ENCODE results near the gene C11orf21. TPM values are rescaled to one million over a fixed set of nuclear protein-coding genes. Genes with fewer than 3 reads are reported as not detected.

Gene C11orf21
- total RNA-seq, 1 experiment from 2014 or later = not detected

- H3K36me3 Mint-ChIP-seq (ENCODE audit: insufficient read depth, unreplicated experiment) = no peaks in the 10 kb centered on the region
- H3K27ac Mint-ChIP-seq (ENCODE audit: unreplicated experiment) = no peak overlapping the region
- peaks cover 90% of the 10 kb centered on the region for H3K27me3 Mint-ChIP-seq (ENCODE audit: unreplicated experiment)
- no TSS peak for BruUV-seq (replicated peaks)
- H3K4me3 Mint-ChIP-seq (ENCODE audit: low read depth, unreplicated experiment) = no peak overlapping the region
- CTCF ChIA-PET = no interaction called here
- TF ChIP-seq CTCF (IDR thresholded peaks at IDR 0.05; ENCODE audit: unreplicated experiment) = no peak
- no peaks in the 10 kb centered on the region for H3K9me3 Mint-ChIP-seq (ENCODE audit: low read depth, unreplicated experiment)
- intact Hi-C loops (cut with micrococcal nuclease; ENCODE audit: unreplicated experiment) = no loop called here
- H3K4me1 Mint-ChIP-seq (ENCODE audit: low read depth, unreplicated experiment) = no peaks in the 10 kb centered on the region
- no peak for DNase-seq
These were observed 24.7 kb downstream of the C11orf21 start for GRCh38 chr11:2277008-2277346.

GRCh38 chr11:2276280-2277007 lies 25.3 kb downstream of the C11orf21 start:
- H3K36me3 Mint-ChIP-seq (ENCODE audit: insufficient read depth, unreplicated experiment) = no peaks in the 10 kb centered on the region
- BruUV-seq (replicated peaks) = no TSS peak
- intact Hi-C loops (cut with micrococcal nuclease; ENCODE audit: unreplicated experiment) = no loop called here
- no peaks in the 10 kb centered on the region for H3K9me3 Mint-ChIP-seq (ENCODE audit: low read depth, unreplicated experiment)
- no peak for TF ChIP-seq CTCF (IDR thresholded peaks at IDR 0.05; ENCODE audit: unreplicated experiment)
- no peaks in the 10 kb centered on the region for H3K4me1 Mint-ChIP-seq (ENCODE audit: low read depth, unreplicated experiment)
- CTCF ChIA-PET = no interaction called here
- no peak overlapping the region for H3K27ac Mint-ChIP-seq (ENCODE audit: unreplicated experiment)
- H3K4me3 Mint-ChIP-seq (ENCODE audit: low read depth, unreplicated experiment) = no peak overlapping the region
- H3K27me3 Mint-ChIP-seq (ENCODE audit: unreplicated experiment) = peaks cover 91% of the 10 kb centered on the region
- no peak for DNase-seq

GRCh38 chr11:2275334-2276279 lies 26.1 kb downstream of the C11orf21 start:
- no peaks in the 10 kb centered on the region for H3K4me1 Mint-ChIP-seq (ENCODE audit: low read depth, unreplicated experiment)
- DNase-seq = no peak
- H3K27me3 Mint-ChIP-seq (ENCODE audit: unreplicated experiment) = peaks cover 97% of the 10 kb centered on the region
- no peak overlapping the region for H3K4me3 Mint-ChIP-seq (ENCODE audit: low read depth, unreplicated experiment)
- TF ChIP-seq CTCF (IDR thresholded peaks at IDR 0.05; ENCODE audit: unreplicated experiment) = no peak
- no peaks in the 10 kb centered on the region for H3K36me3 Mint-ChIP-seq (ENCODE audit: insufficient read depth, unreplicated experiment)
- CTCF ChIA-PET = no interaction called here
- intact Hi-C loops (cut with micrococcal nuclease; ENCODE audit: unreplicated experiment) = no loop called here
- H3K9me3 Mint-ChIP-seq (ENCODE audit: low read depth, unreplicated experiment) = no peaks in the 10 kb centered on the region
- no TSS peak for BruUV-seq (replicated peaks)
- no peak overlapping the region for H3K27ac Mint-ChIP-seq (ENCODE audit: unreplicated experiment)

- H3K9me3 Mint-ChIP-seq (ENCODE audit: low read depth, unreplicated experiment) = no peaks in the 10 kb centered on the region
- no peak overlapping the region for H3K4me3 Mint-ChIP-seq (ENCODE audit: low read depth, unreplicated experiment)
- no peak for DNase-seq
- no peak for TF ChIP-seq CTCF (IDR thresholded peaks at IDR 0.05; ENCODE audit: unreplicated experiment)
- intact Hi-C loops (cut with micrococcal nuclease; ENCODE audit: unreplicated experiment) = no loop called here
- peaks cover 85% of the 10 kb centered on the region for H3K27me3 Mint-ChIP-seq (ENCODE audit: unreplicated experiment)
- no peaks in the 10 kb centered on the region for H3K36me3 Mint-ChIP-seq (ENCODE audit: insufficient read depth, unreplicated experiment)
- no peak overlapping the region for H3K27ac Mint-ChIP-seq (ENCODE audit: unreplicated experiment)
- CTCF ChIA-PET = interaction anchor here (0.6 kb wide), 1 partner anchor 186 kb away, joined by 3 read pairs; no protein-coding TSS in a partner anchor
- BruUV-seq (replicated peaks) = no TSS peak
- no peaks in the 10 kb centered on the region for H3K4me1 Mint-ChIP-seq (ENCODE audit: low read depth, unreplicated experiment)
These were observed 27.9 kb downstream of the C11orf21 start for GRCh38 chr11:2273771-2274170.
